Glutamatergic neuron (in vitro differentiated cells): ENCODE data around the gene S1PR4. TPM values are rescaled to one million over a fixed set of nuclear protein-coding genes. Genes with fewer than 3 reads are reported as not detected.

Source experiments
- DNase-seq: peaks from one replicate; pipeline ENCODE4 v3.0.0; 2022
- H3K27ac Mint-ChIP-seq: one replicate; pipeline ENCODE4 v1.8.0; 2020; ENCODE audit warnings: mild to moderate bottlenecking, mixed read lengths, inconsistent platforms; ENCODE audit not compliant: unreplicated experiment
- H3K27me3 Mint-ChIP-seq: one replicate; pipeline ENCODE4 v1.8.0; 2020; ENCODE audit warnings: mild to moderate bottlenecking, moderate library complexity, mixed read lengths, inconsistent platforms; ENCODE audit not compliant: unreplicated experiment
- H3K36me3 Mint-ChIP-seq: one replicate; pipeline ENCODE4 v1.8.0; 2020; ENCODE audit warnings: mild to moderate bottlenecking, mixed read lengths, inconsistent platforms; ENCODE audit not compliant: unreplicated experiment
- H3K4me1 Mint-ChIP-seq: one replicate; pipeline ENCODE4 v1.8.0; 2020; ENCODE audit warnings: mild to moderate bottlenecking, low read depth, mixed read lengths, inconsistent platforms; ENCODE audit not compliant: unreplicated experiment
- H3K4me3 Mint-ChIP-seq: one replicate; pipeline ENCODE4 v1.8.0; 2020; ENCODE audit warnings: mild to moderate bottlenecking, mixed read lengths, inconsistent platforms; ENCODE audit not compliant: unreplicated experiment
- H3K9me3 Mint-ChIP-seq: one replicate; pipeline ENCODE4 v1.8.0; 2020; ENCODE audit warnings: mild to moderate bottlenecking, moderate library complexity, mixed read lengths, inconsistent platforms; ENCODE audit not compliant: unreplicated experiment
- CTCF ChIP-seq: fragments of 200-600 bp; sonication (generic); IDR thresholded peaks from one replicate; pipeline ENCODE4 v1.5.0; 2021; ENCODE audit not compliant: partially characterized antibody, unreplicated experiment
- total RNA-seq: library from RNA; stranded (reverse); fragmentation: NEBNext Ultra II Directional; extraction: Animal tissue kit (Norgen Biotek cat#: 25700); gene quantifications from one replicate; pipeline ENCODE4 v1.2.1, GENCODE V29; 2021; ENCODE audit not compliant: unreplicated experiment

S1PR4 gene
- total RNA-seq, 1 donor from 2014 or later = not detected

GRCh38 chr19:3159565-3159964 lies 19.0 kb upstream of the S1PR4 start:
- no peak for DNase-seq
- H3K4me3 Mint-ChIP-seq = no peak overlapping the region
- H3K27ac Mint-ChIP-seq = no peak overlapping the region
- H3K4me1 Mint-ChIP-seq = peaks cover 9% of the 10 kb centered on the region
- H3K9me3 Mint-ChIP-seq = peaks cover 2% of the 10 kb centered on the region
- peaks cover 7% of the 10 kb centered on the region for H3K27me3 Mint-ChIP-seq
- no peak for TF ChIP-seq CTCF
- H3K36me3 Mint-ChIP-seq = peaks cover 3% of the 10 kb centered on the region

GRCh38 chr19:3160219-3160618 lies 18.4 kb upstream of the S1PR4 start:
- H3K36me3 Mint-ChIP-seq = peaks cover 3% of the 10 kb centered on the region
- H3K4me3 Mint-ChIP-seq = no peak overlapping the region
- no peak for DNase-seq
- peaks cover 7% of the 10 kb centered on the region for H3K27me3 Mint-ChIP-seq
- H3K27ac Mint-ChIP-seq = no peak overlapping the region
- H3K4me1 Mint-ChIP-seq = peaks cover 4% of the 10 kb centered on the region
- peaks cover 2% of the 10 kb centered on the region for H3K9me3 Mint-ChIP-seq
- no peak for TF ChIP-seq CTCF

- no peak overlapping the region for H3K27ac Mint-ChIP-seq
- no peaks in the 10 kb centered on the region for H3K9me3 Mint-ChIP-seq
- no peak overlapping the region for H3K4me3 Mint-ChIP-seq
- no peaks in the 10 kb centered on the region for H3K4me1 Mint-ChIP-seq
- no peaks in the 10 kb centered on the region for H3K36me3 Mint-ChIP-seq
- peaks cover 5% of the 10 kb centered on the region for H3K27me3 Mint-ChIP-seq
- DNase-seq = no peak
- TF ChIP-seq CTCF = no peak
Observed at GRCh38 chr19:3161453-3161852, 17.1 kb upstream of the S1PR4 start.

GRCh38 chr19:3162418-3163229 lies 15.9 kb upstream of the S1PR4 start:
- H3K4me3 Mint-ChIP-seq = no peak overlapping the region
- no peaks in the 10 kb centered on the region for H3K4me1 Mint-ChIP-seq
- no peak for TF ChIP-seq CTCF
- H3K9me3 Mint-ChIP-seq = no peaks in the 10 kb centered on the region
- H3K27ac Mint-ChIP-seq = no peak overlapping the region
- H3K36me3 Mint-ChIP-seq = no peaks in the 10 kb centered on the region
- DNase-seq = no peak
- H3K27me3 Mint-ChIP-seq = peaks cover 2% of the 10 kb centered on the region

- Mint-ChIP-seq H3K36me3 (no peaks in the 10 kb centered on the region), H3K27ac (no peak overlapping the region), H3K27me3 (peaks cover 2% of the 10 kb centered on the region), H3K9me3 (no peaks in the 10 kb centered on the region), H3K4me3 (no peak overlapping the region), H3K4me1 (no peaks in the 10 kb centered on the region)
- TF ChIP-seq CTCF = peak; percentile 85
- DNase-seq = peak; percentile 77
Observed at GRCh38 chr19:3163230-3163886, 15.2 kb upstream of the S1PR4 start.
